Occipital lobe (tissue), 2 donors: ENCODE measurements around the gene STIP1. TPM values are rescaled to one million over a fixed set of nuclear protein-coding genes. Genes with fewer than 3 reads are reported as not detected.
"Not testable (repeated sequence)": the region's sequence is repeated elsewhere in the genome, so short reads cannot be mapped to it uniquely, and the experiment has no call there.

ENCODE experiments used
- DNase-seq: peaks from one replicate; lab custom pipeline; 2025; lab: John Stamatoyannopoulos, UW
- total RNA-seq: library from RNA; depleted of rRNA; stranded (reverse); fragments of >200 nt; gene quantifications from one replicate; pipeline ENCODE4 v1.2.3, GENCODE V29; 2014

STIP1 gene
- total RNA-seq, 1 donor from 2014 or later: 69.4 TPM

GRCh38 chr11:64235437-64236161 lies 49.6 kb downstream of the STIP1 start:
- DNase-seq: no peak

DNA sequence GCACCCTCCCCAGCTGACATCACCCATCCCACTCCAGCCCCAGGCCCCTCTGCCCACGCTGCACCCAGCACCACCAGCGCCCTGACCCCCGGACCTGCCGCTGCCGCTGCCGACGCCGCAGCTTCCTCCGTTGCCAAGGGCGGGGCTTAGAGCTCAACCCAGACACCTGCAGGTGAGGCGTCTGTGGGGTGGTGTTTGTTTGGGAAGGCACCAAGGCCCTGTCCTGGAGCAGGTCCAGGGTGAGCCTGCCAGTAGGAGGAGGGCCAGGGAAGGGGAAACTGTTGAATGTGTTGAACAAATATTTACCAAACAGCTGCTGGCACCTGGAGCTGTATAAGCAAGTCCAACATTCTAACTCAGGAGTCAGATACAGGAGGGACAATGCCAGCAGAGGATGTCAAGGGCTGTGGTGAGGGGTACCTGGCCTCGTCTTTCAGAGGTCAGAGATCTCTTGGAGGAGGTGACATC lies 51.5 kb downstream of the STIP1 start:
- no peak for DNase-seq

- DNase-seq: no peak
Observed at GRCh38 chr11:64238076-64238475, 52.1 kb downstream of the STIP1 start.

DNA sequence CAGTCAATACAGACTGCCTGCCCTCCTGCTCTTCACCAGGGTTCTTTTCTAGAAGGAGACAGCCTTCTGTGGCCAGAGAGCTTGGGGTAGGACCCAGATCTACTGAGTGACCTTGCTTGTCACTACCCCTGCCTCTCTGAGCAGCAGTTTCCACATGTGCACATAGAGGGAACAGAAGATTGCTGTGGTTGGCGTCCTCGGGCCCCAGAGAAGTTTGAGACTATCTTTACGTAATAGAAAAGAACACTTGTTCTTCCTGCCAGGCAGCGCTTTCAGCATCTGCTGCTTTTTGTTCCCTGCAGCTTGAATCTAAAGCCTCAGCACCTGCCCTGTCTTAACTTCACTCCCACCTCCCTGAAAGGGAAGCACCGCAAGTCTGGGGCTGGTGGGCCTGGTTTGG lies 53.0 kb downstream of the STIP1 start:
- no peak for DNase-seq

GRCh38 chr11:64239662-64240434 lies 53.9 kb downstream of the STIP1 start:
- no peak for DNase-seq

DNA sequence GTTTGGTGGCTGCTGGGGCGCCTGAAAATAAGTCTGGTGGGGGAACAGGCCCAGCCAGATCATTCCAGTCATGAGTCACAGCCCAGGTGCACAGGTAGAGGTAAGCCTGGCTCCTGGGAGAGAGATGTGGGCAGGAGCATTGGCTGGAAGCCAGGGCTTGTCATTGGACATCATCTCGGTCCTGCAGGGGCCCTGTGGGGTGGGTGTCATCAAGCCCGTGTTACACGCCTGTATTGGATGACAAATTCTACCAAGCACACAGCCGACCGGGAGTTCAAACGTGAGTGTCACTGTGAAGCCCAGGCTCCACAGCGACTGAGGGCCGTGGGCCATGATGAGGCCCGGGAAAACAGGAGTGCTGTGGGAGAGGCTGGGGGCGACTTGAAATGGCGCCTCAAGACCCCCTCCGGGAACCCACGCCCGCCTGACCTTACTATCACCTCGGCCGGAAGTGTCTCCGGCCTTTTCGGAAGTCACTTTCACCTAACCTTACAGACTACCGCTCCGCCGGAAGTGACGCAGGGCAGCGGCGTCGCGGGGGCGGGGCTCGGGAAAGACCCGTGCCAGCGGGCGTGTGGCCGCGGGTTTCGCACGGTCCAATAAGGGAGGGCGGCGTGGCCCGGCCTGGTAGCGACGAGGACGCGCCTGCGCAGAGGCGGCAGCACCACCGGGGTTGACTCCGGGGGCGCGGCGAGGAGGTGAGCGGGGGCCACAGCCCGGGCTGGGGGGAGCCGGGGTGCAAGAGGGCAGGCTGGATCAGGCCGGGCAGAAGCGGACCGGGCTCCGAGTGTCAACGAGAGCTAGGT lies 54.7 kb downstream of the STIP1 start, which contains the start of gene FKBP2:
Gene FKBP2, plus strand, starts transcription at position 661 of the 806 bp plus-strand sequence. CDS start 1,293 bp downstream, outside the sequence.
- DNase-seq: peak; percentile 94

DNA sequence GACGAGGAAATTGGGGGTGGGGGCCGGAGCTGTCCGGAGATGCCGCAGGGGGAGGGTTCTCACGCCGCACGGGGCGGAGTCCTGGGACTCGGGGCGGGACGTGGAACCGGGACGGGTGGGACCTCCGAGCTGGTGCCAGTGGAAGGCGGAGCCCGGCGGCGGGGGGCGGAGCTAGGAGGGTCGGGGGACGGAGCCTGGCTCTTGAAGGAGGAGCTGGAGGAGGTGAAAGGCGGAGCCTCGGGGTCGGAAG lies 55.2 kb downstream of the STIP1 start:
- peak; percentile 100 for DNase-seq

DNA sequence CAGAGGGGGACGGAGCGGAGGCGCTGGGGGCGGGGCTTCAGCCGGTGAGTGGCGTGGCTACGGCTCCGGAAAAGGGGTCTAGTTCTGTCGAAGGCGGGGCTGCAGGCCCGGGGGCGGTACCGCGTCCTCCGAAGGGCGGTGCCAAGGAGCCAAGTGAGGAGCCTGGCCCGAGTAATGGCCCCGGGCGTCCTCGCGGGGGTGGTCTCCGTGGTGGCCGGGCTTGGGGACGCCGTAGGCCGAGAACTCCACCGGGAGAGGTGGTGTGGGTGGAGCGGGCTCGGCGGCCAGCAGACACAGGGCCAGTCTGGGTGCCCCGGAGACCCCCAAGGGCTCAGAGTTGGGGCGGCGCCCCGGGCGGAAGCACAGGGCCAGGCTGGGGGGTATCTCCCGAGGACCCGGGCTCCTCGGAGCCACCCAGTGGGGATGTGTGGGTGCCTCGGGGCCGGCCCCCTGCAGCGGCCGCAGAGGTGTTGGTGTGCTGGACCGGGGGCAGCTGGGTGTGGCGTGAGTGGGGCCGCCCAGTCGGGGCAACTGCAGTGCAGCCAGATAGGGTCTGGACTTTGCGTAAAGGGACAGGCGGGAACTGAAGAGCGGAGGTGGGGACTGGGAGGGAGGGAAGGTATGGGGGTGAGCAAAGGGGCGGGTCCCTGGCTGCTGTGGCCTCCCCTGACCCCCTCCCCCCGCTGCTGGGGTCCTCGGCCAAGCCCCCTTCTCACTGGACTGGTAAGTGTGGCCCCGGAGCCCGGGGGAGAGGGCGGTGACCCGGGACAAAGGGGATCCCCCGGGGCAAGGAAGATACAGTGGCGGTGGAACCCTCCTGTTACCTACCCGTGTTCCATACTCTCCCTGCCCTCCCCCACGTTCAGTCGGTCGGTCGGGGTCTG lies 55.8 kb downstream of the STIP1 start:
- DNase-seq: no peak

- DNase-seq: no peak
Observed at GRCh38 chr11:64243236-64243854, 57.4 kb downstream of the STIP1 start.

GRCh38 chr11:64244107-64244506 lies 58.1 kb downstream of the STIP1 start:
- no peak for DNase-seq

- no peak for DNase-seq
Observed at GRCh38 chr11:64244966-64245365, 59.0 kb downstream of the STIP1 start.

- DNase-seq: no peak
Observed at GRCh38 chr11:64245401-64245796, 59.4 kb downstream of the STIP1 start.

GRCh38 chr11:64245797-64246620 lies 60.0 kb downstream of the STIP1 start:
- DNase-seq: no peak

- not testable (repeated sequence) for DNase-seq
Observed at GRCh38 chr11:64246621-64246870, 60.6 kb downstream of the STIP1 start.

DNA sequence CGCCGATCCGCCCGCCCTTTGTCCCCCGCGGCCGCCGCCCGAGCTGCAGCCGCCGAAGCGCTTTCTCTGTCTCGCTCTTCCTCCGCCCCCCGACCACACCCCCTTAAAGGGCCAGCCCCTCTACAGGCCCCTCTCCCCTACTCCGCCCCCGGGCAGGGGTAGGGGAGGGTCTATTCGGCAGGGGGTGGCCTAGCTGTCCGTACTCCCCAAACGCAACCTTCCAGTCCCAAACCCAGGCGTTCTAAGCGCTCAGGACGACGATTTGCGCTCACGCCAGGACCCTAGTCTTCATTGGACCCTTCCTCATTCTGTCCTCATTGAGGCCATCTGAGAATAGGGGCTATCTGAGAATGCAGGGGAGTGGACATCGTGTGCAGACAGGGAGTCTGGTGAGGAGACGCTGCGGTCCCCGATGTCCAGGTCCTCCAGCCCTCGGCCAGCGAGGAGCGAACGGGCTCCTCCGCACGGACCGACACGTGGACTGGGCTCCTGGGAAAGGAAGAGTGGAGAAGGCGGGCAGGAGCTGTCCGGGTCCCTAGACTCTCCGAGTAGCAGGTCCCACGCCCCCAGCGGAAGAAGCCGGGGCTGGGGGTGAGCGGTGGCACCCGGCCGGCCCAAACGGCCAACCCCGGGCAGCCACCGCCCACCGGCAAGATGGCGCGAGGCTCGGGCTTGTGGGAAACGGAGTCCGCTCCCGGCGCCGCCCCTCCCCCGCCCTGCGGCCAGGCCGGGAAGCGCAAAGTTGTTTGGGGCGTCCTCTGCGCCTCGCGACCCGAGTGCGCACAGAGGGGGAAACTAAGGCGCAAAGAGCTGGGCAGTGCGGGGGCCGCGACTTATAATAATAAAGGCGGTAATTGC lies 61.1 kb downstream of the STIP1 start, which contains the start of gene PPP1R14B:
Gene PPP1R14B, minus strand, starts transcription at position 73 of the 858 bp plus-strand sequence. CDS start 270 bp downstream, outside the sequence.
- DNase-seq: peak; percentile 78

- DNase-seq: no peak
Observed at GRCh38 chr11:64247729-64248531, 62.0 kb downstream of the STIP1 start.

DNA sequence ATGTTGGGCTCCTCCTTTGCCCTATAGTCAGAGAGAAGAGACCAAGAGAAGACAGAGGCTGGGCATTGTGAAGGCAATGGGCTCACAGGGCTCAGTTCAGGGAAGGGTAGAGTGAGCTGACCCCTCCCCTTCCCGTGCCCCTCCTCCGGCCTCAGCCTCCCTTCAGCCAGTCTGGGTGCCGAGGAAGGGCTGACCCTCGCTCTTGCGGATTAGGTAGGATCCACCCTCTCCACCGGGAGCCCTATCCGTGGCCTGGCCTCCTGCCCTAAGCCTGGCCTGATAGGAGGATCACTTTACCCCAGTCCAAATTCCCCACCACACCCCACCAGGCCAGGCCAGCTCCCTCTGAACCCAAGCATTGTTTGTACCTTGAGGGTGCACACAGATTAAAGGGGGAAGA lies 62.6 kb downstream of the STIP1 start:
- DNase-seq: no peak

- DNase-seq: no peak
Observed at GRCh38 chr11:64249038-64249437, 63.1 kb downstream of the STIP1 start.
